Activated CD4-positive, alpha-beta T cell treated with anti-CD3 and anti-CD28 coated beads, Interleukin-10, Interleukin-2, amounts not matched to agents 100 ng/mL and 50 ng/mL, durations not matched to agents 16 hours and 8 hours (primary cell): Measurements from ENCODE around the gene NMNAT1.
A peak's percentile ranks its signal among the peaks of the same experiment; 100 is the strongest.
"Not testable (repeated sequence)": the region's sequence is repeated elsewhere in the genome, so short reads cannot be mapped to it uniquely, and the experiment has no call there.

Experiments used
- DNase-seq: peaks from one replicate; pipeline ENCODE4 v3.0.0-alpha.2; 2020

Gene NMNAT1

GRCh38 chr1:10021992-10022391 lies 78.7 kb downstream of the NMNAT1 start:
- not testable (repeated sequence) for DNase-seq

DNA sequence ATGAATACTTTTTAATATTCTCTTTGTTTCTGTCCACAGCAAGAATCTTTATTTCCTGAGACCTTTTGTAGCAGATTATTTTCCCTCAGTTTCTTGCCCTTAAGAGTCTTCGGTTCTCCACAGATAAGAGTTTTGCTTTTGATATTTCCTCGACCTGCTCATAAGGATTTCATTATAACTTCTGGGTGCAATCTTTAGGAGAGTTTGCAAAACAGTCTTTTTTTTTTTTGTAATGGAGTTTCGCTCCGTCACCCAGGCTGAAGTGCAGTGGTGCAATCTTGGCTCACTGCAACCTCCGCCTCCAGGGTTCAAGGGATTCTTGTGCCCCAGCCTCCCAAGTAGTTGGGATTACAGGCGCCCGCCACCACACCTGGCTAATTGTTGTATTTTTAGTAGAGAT lies 79.4 kb downstream of the NMNAT1 start:
- DNase-seq, result no peak

GRCh38 chr1:10025354-10025753 lies 82.1 kb downstream of the NMNAT1 start:
- DNase-seq, result no peak

DNA sequence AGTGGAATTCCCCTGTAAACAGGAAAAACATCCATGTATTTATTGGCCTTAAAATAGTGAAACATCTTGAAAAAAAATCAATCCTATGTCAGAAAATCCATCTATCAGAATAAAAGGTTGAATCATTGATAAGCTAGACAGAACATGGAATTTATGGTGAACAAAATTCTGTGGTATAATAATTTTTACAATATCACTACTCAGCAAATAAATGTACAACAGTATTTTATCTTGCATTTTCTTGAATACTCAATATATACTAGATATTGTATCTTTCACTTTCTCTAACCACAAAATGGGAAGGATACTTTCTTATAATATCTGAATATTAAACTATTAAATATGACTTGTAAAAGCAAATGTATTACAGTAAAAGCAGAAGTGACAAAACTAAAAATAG lies 83.8 kb downstream of the NMNAT1 start:
- no peak for DNase-seq

DNA sequence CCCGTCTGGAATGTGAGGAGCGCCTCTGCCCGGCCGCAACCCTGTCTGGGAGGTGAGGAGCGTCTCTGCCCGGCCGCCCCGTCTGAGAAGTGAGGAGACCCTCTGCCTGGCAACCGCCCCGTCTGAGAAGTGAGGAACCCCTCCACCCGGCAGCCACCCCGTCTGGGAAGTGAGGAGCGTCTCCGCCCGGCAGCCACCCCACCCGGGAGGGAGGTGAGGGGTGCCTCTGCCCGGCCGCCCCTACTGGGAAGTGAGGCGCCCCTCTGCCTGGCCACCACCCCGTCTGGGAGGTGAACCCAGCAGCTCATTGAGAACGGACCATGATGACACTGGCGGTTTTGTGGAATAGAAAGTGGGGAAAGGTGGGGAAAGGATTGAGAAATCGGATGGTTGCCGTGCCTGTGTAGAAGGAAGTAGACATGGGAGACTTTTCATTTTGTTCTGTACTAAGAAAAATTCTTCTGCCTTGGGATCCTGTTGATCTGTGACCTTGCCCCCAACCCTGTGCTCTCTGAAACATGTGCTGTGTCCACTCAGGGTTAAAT lies 85.8 kb downstream of the NMNAT1 start:
- not testable (repeated sequence) for DNase-seq

- DNase-seq, result no peak
Observed at GRCh38 chr1:10031461-10031860, 88.2 kb downstream of the NMNAT1 start.

DNA sequence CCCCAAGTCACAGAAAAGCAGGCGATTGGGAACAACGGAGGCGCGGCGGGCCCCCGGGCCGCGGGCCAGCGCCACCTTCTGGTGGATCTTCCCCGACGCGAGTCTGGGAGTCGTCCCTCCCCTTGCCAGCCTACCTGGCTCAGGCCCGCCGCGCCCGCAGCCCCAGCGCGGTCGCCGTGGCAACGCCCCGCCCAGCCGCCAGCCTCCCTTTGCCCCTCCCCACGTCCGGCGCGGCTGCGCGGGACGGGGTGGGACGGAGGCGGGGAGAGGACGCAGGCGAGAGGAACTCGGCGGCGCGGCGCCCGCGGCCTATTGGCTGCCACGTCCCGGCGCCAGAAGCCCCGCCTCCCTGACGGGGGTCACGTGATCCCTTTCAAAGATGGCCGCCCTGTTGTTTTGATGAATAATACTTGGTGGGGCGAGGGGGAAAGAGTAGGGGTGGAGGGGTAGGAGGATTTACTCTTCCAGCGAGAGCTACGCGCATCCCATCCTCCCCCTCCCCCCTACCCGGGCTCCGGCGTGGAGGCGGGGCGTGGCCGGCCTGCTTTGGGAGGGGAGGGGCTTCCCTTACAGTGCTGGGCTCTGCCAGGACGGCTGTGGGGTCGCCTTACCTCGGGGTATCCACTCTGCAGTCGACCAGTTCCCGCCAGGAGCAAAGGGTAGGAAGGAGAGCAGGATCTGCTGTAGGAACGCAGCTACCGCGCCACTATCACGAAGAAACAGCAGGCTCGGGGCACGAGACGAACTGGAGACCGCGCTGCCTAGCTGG lies 89.5 kb downstream of the NMNAT1 start, which contains the start of gene UBE4B:
UBE4B (plus strand) TSS at position 369 of the 769 bp plus-strand sequence. CDS start 713 bp downstream, outside the sequence.
- DNase-seq, result peak; percentile 99

DNA sequence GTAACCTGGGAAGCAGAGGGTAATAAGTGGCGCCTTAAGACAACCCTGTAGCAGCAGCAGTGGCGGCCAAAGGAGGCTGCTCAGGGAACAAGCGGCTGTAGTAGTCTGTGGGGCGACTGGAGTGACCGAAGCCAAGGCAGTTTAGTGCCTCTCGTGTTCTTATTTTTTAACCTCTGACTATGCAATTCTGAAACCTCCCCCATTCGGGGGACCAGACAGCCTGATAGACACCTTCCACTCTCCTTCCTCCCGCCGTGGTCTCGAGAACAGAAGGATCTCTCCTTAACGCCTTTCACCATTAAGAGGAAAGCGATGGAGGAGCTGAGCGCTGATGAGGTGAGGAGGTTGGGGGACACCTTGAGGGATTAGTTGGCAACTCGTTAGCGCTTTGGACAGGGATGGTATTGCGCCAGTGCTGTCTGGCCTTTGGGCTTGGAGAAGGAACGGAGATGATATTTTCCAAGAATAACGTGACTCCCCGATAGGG lies 90.1 kb downstream of the NMNAT1 start:
- peak; percentile 41 for DNase-seq
